ENCODE data around the gene THAP4. TPM values are rescaled to one million over a fixed set of nuclear protein-coding genes. Genes with fewer than 3 reads are reported as not detected.
"Not testable (repeated sequence)": the region's sequence is repeated elsewhere in the genome, so short reads cannot be mapped to it uniquely, and the experiment has no call there.

THAP4 gene
- total and polyA plus RNA-seq, 3 experiments from 2014 or later, result 42.3 to 51.9 (median 51.4) TPM

GRCh38 chr2:241590496-241591455, 46.2 kb downstream of the THAP4 start:
- POLR2A ChIA-PET; H3K4me3 ChIP-seq (ENCODE audit: low read length); H3K36me3 ChIP-seq (ENCODE audit: insufficient read depth, low read length); DNase-seq; H3K4me1 Mint-ChIP-seq; H3K27ac Mint-ChIP-seq; H3K4me3 Mint-ChIP-seq; H3K27me3 ChIP-seq (ENCODE audit: insufficient read depth, low read length, poor library complexity, severe bottlenecking); H3K4me1 ChIP-seq (ENCODE audit: insufficient read depth, low read length); H3K27ac ChIP-seq (ENCODE audit: low read depth, low read length); CTCF ChIA-PET; H3K27me3 Mint-ChIP-seq: not testable (repeated sequence)
- peaks cover 12% of the 10 kb centered on the region for H3K9me3 ChIP-seq (ENCODE audit: low read length)
- Mint-ChIP-seq H3K9me3 (peaks cover 17 to 25% (median 17%) of the 10 kb centered on the region in 5 donors), H3K36me3 (peaks cover 0 to 47% (median 21%) of the 10 kb centered on the region in 3 donors)

- CTCF ChIA-PET; H3K4me3 Mint-ChIP-seq; H3K4me3 ChIP-seq (ENCODE audit: low read length); H3K4me1 ChIP-seq (ENCODE audit: insufficient read depth, low read length); H3K27ac ChIP-seq (ENCODE audit: low read depth, low read length); H3K27me3 ChIP-seq (ENCODE audit: insufficient read depth, low read length, poor library complexity, severe bottlenecking); H3K4me1 Mint-ChIP-seq; H3K27ac Mint-ChIP-seq; H3K36me3 ChIP-seq (ENCODE audit: insufficient read depth, low read length); POLR2A ChIA-PET; H3K27me3 Mint-ChIP-seq; DNase-seq: not testable (repeated sequence)
- H3K36me3 Mint-ChIP-seq, result peaks cover 7 to 51% (median 25%) of the 10 kb centered on the region in 3 donors
- peaks cover 12% of the 10 kb centered on the region for H3K9me3 ChIP-seq (ENCODE audit: low read length)
- H3K9me3 Mint-ChIP-seq, result peaks cover 17 to 30% (median 23%) of the 10 kb centered on the region in 5 donors
Observed at GRCh38 chr2:241589863-241590262, 47.1 kb downstream of the THAP4 start.

DNA sequence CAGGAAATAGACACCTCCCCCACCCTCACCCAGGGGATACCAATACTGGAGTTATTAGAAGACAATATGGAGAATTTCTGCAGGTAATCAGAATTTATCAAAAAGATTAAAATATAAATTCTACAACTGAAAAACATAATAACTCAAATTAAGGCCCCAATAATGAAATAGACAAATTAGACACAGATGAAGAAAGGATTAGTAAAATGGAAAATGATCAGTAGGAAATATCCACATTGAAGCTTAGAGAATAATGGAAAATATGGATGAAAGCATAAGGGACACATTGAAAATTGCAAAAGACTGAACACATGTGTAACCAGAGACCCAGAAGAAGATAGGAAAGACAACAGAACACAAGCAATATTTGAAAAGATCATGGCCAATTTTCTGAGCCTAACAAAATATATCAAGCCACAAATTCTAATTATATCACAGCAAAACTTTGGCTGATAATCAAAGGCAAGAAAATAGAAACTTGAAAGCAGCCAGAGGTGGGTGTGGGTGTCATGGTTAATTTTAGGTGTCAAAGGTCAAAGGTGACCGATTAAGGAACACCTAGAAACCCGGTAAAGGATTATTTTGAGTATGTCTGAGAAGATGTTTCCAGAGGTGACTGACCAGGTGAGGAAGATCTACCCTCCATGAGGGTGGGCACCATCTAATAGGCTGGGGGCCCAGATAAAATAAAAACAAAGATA, 50.2 kb downstream of the THAP4 start:
- Mint-ChIP-seq H3K27me3 (no peaks in the 10 kb centered on the region), H3K4me3 (no peak overlapping the region), H3K36me3 (peaks cover 18 to 62% (median 36%) of the 10 kb centered on the region in 3 donors), H3K27ac (no peak overlapping the region), H3K9me3 (peaks cover 17 to 30% (median 25%) of the 10 kb centered on the region in 5 donors), H3K4me1 (no peaks in the 10 kb centered on the region)
- POLR2A ChIA-PET, result interaction anchor here (0.7 kb wide), 1 partner anchor 491 kb away, joined by 10 read pairs; no protein-coding TSS in a partner anchor
- CTCF ChIA-PET, result no interaction called here
- Histone ChIP-seq H3K4me3 (ENCODE audit: low read length) (no peak overlapping the region), H3K27me3 (ENCODE audit: insufficient read depth, low read length, poor library complexity, severe bottlenecking) (no peaks in the 10 kb centered on the region), H3K9me3 (ENCODE audit: low read length) (peaks cover 12% of the 10 kb centered on the region), H3K36me3 (ENCODE audit: insufficient read depth, low read length) (peaks cover 14% of the 10 kb centered on the region), H3K27ac (ENCODE audit: low read depth, low read length) (no peak overlapping the region), H3K4me1 (ENCODE audit: insufficient read depth, low read length) (no peaks in the 10 kb centered on the region)
- DNase-seq, result no peak

GRCh38 chr2:241584436-241584835, 52.5 kb downstream of the THAP4 start:
- Mint-ChIP-seq H3K36me3 (peaks cover 18 to 67% (median 36%) of the 10 kb centered on the region in 3 donors), H3K9me3 (peaks cover 17 to 30% (median 25%) of the 10 kb centered on the region in 5 donors), H3K4me1 (no peaks in the 10 kb centered on the region), H3K4me3 (no peak overlapping the region), H3K27me3 (no peaks in the 10 kb centered on the region), H3K27ac (no peak overlapping the region)
- no peaks in the 10 kb centered on the region for H3K27me3 ChIP-seq (ENCODE audit: insufficient read depth, low read length, poor library complexity, severe bottlenecking)
- ChIA-PET POLR2A (no interaction called here), CTCF (no interaction called here)
- DNase-seq, result no peak
- H3K36me3 ChIP-seq (ENCODE audit: insufficient read depth, low read length), result peaks cover 14% of the 10 kb centered on the region
- H3K4me3 ChIP-seq (ENCODE audit: low read length), result no peak overlapping the region
- peaks cover 12% of the 10 kb centered on the region for H3K9me3 ChIP-seq (ENCODE audit: low read length)
- H3K4me1 ChIP-seq (ENCODE audit: insufficient read depth, low read length), result no peaks in the 10 kb centered on the region
- H3K27ac ChIP-seq (ENCODE audit: low read depth, low read length), result no peak overlapping the region

DNA sequence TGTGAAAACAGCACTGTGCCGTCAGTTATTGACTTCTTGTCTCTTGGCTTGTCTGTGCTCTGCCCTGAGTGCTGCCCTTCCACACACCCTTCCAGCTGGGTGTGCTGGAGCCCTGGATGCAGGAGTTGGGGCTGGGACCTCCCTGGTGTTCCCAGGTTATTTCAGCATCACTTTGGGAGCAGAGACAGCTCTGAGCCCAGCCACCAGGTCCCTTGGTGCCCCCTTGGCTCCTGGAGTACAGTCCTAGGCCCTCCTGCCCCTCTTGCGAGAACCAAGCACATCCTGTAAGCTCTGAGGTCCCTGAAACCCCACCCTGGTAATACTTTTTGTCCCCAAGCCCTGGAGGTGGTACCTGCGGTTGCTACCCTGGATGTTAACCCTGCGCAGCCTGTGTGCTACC, 54.2 kb downstream of the THAP4 start:
- no peak overlapping the region for H3K4me3 ChIP-seq (ENCODE audit: low read length)
- Mint-ChIP-seq H3K36me3 (peaks cover 18 to 63% (median 31%) of the 10 kb centered on the region in 3 donors), H3K4me1 (no peaks in the 10 kb centered on the region), H3K4me3 (no peak overlapping the region), H3K27ac (no peak overlapping the region), H3K27me3 (no peaks in the 10 kb centered on the region), H3K9me3 (peaks cover 7 to 25% (median 21%) of the 10 kb centered on the region in 5 donors)
- no peak overlapping the region for H3K27ac ChIP-seq (ENCODE audit: low read depth, low read length)
- ChIA-PET POLR2A (no interaction called here), CTCF (no interaction called here)
- H3K36me3 ChIP-seq (ENCODE audit: insufficient read depth, low read length), result peaks cover 14% of the 10 kb centered on the region
- no peaks in the 10 kb centered on the region for H3K4me1 ChIP-seq (ENCODE audit: insufficient read depth, low read length)
- peaks cover 12% of the 10 kb centered on the region for H3K9me3 ChIP-seq (ENCODE audit: low read length)
- no peaks in the 10 kb centered on the region for H3K27me3 ChIP-seq (ENCODE audit: insufficient read depth, low read length, poor library complexity, severe bottlenecking)
- DNase-seq, result no peak

- H3K9me3 ChIP-seq (ENCODE audit: low read length), result peaks cover 11% of the 10 kb centered on the region
- Mint-ChIP-seq H3K4me3 (no peak overlapping the region), H3K27me3 (no peaks in the 10 kb centered on the region), H3K27ac (peak overlapping the region in 1 of 8 donors; percentile 23), H3K4me1 (no peaks in the 10 kb centered on the region), H3K9me3 (peaks cover 7 to 20% (median 17%) of the 10 kb centered on the region in 5 donors), H3K36me3 (peaks cover 18 to 63% (median 29%) of the 10 kb centered on the region in 3 donors)
- H3K27me3 ChIP-seq (ENCODE audit: insufficient read depth, low read length, poor library complexity, severe bottlenecking), result no peaks in the 10 kb centered on the region
- no peak overlapping the region for H3K4me3 ChIP-seq (ENCODE audit: low read length)
- no peaks in the 10 kb centered on the region for H3K4me1 ChIP-seq (ENCODE audit: insufficient read depth, low read length)
- peaks cover 14% of the 10 kb centered on the region for H3K36me3 ChIP-seq (ENCODE audit: insufficient read depth, low read length)
- no peak for DNase-seq
- no peak overlapping the region for H3K27ac ChIP-seq (ENCODE audit: low read depth, low read length)
- POLR2A ChIA-PET, result no interaction called here
- CTCF ChIA-PET, result no interaction called here
Observed at GRCh38 chr2:241582328-241582727, 54.6 kb downstream of the THAP4 start.

DNA sequence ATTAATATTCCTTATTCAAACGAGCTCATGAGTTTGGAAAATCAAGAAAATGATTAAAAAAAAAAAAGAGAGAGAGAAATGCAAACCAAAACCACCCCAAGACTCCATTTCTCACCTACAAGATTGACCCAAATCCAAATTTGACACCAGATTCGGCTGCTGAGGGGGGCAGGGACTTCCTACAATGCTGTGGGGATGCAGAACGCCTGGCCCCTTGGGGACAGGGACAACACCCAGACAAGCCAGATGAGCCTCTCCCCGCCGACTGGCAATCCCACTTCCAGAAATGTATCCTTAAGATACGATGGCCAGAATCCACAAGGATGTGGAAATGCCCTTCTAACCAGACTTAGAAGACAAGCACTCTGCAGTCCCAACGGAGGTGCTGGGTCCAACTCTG, 57.7 kb downstream of the THAP4 start:
- H3K9me3 ChIP-seq (ENCODE audit: low read length), result no peaks in the 10 kb centered on the region
- Mint-ChIP-seq H3K36me3 (peaks cover 16 to 38% (median 18%) of the 10 kb centered on the region in 3 donors), H3K4me3 (no peak overlapping the region), H3K27ac (no peak overlapping the region), H3K9me3 (peaks cover 0 to 2% (median 0%) of the 10 kb centered on the region in 5 donors), H3K27me3 (no peaks in the 10 kb centered on the region), H3K4me1 (no peaks in the 10 kb centered on the region)
- peak in 1 of 5 donors; percentile 7 for DNase-seq
- H3K4me3 ChIP-seq (ENCODE audit: low read length), result no peak overlapping the region
- H3K27ac ChIP-seq (ENCODE audit: low read depth, low read length), result no peak overlapping the region
- peaks cover 6% of the 10 kb centered on the region for H3K36me3 ChIP-seq (ENCODE audit: insufficient read depth, low read length)
- H3K27me3 ChIP-seq (ENCODE audit: insufficient read depth, low read length, poor library complexity, severe bottlenecking), result no peaks in the 10 kb centered on the region
- CTCF ChIA-PET, result no interaction called here
- no peaks in the 10 kb centered on the region for H3K4me1 ChIP-seq (ENCODE audit: insufficient read depth, low read length)
- POLR2A ChIA-PET, result no interaction called here

Measured in CD8-positive, alpha-beta memory T cell (primary cell).